Measurements from ENCODE around the gene LGI1.
"Not testable (repeated sequence)": the region's sequence is repeated elsewhere in the genome, so short reads cannot be mapped to it uniquely, and the experiment has no call there.

The LGI1 gene

GRCh38 chr10:93807371-93807770, 49.6 kb downstream of the LGI1 start:
- no peak for DNase-seq (ENCODE audit: low read depth)

GRCh38 chr10:93812659-93813338, 55.1 kb downstream of the LGI1 start:
- DNase-seq (ENCODE audit: low read depth) = no peak

- no peak for DNase-seq (ENCODE audit: low read depth)
Measured at GRCh38 chr10:93813507-93814465, 56.0 kb downstream of the LGI1 start.

- DNase-seq (ENCODE audit: low read depth) = no peak
Measured at GRCh38 chr10:93815304-93816096, 57.8 kb downstream of the LGI1 start.

GRCh38 chr10:93816123-93816747, 58.5 kb downstream of the LGI1 start:
- no peak for DNase-seq (ENCODE audit: low read depth)

GRCh38 chr10:93818086-93818485, 60.4 kb downstream of the LGI1 start:
- DNase-seq (ENCODE audit: low read depth) = no peak

GRCh38 chr10:93819520-93819919, 61.8 kb downstream of the LGI1 start:
- DNase-seq (ENCODE audit: low read depth) = no peak

- no peak for DNase-seq (ENCODE audit: low read depth)
Measured at GRCh38 chr10:93820434-93820833, 62.7 kb downstream of the LGI1 start.

GRCh38 chr10:93821051-93821772, 63.5 kb downstream of the LGI1 start:
- DNase-seq (ENCODE audit: low read depth) = no peak

- DNase-seq (ENCODE audit: low read depth) = no peak
Measured at GRCh38 chr10:93826355-93826754, 68.6 kb downstream of the LGI1 start.

GRCh38 chr10:93827056-93827804, 69.5 kb downstream of the LGI1 start:
- DNase-seq (ENCODE audit: low read depth) = no peak

GRCh38 chr10:93831065-93831464, 73.3 kb downstream of the LGI1 start:
- DNase-seq (ENCODE audit: low read depth) = not testable (repeated sequence)

GRCh38 chr10:93835770-93836169, 78.0 kb downstream of the LGI1 start:
- no peak for DNase-seq (ENCODE audit: low read depth)

GRCh38 chr10:93837822-93838221, 80.1 kb downstream of the LGI1 start:
- DNase-seq (ENCODE audit: low read depth) = no peak

- DNase-seq (ENCODE audit: low read depth) = no peak
Measured at GRCh38 chr10:93838278-93838677, 80.5 kb downstream of the LGI1 start.

- DNase-seq (ENCODE audit: low read depth) = no peak
Measured at GRCh38 chr10:93841961-93842360, 84.2 kb downstream of the LGI1 start.

- no peak for DNase-seq (ENCODE audit: low read depth)
Measured at GRCh38 chr10:93844979-93845626, 87.4 kb downstream of the LGI1 start.

Data from T-helper 22 cell (primary cell).